Right cardiac atrium (tissue), 5 donors: ENCODE results near the gene CASZ1. TPM values are rescaled to one million over a fixed set of nuclear protein-coding genes. Genes with fewer than 3 reads are reported as not detected.

ENCODE experiments used
- ATAC-seq, 2 donors: fragments of 200-7000 bp; cut with Tn5 transposase; one replicate each; pipeline versions ENCODE4 v1.8.0 to v1.9.1; 2020; ENCODE audit warnings: moderate library complexity in 2 of 2, mild to moderate bottlenecking in 1 of 2
- DNase-seq, 3 donors: peaks; one replicate each; pipeline ENCODE4 v3.0.0-alpha.2; 2020
- H3K27ac ChIP-seq: one replicate; pipeline ENCODE4 v1.5.1; 2013; ENCODE audit warnings: mild to moderate bottlenecking, low read length, control low read depth, moderate library complexity
- H3K27me3 ChIP-seq: one replicate; pipeline ENCODE4 v1.6.1; 2013; ENCODE audit not compliant: control insufficient read depth, insufficient read depth
- H3K4me1 ChIP-seq: one replicate; pipeline ENCODE4 v1.6.1; 2013; ENCODE audit warnings: low read length; ENCODE audit not compliant: control insufficient read depth, insufficient read depth
- H3K4me3 ChIP-seq: one replicate; pipeline ENCODE4 v1.5.1; 2013; ENCODE audit warnings: low read length, control low read depth
- H3K9me3 ChIP-seq: one replicate; pipeline ENCODE4 v1.6.1; 2013; ENCODE audit warnings: low read length; ENCODE audit not compliant: control insufficient read depth
- WGBS: extraction: QIAGEN DNeasy Blood & Tissue Kit; methylation state at CpG from one replicate; pipeline ENCODE4 v1.1.7; 2013; 5-methylcytosine and 5-hydroxymethylcytosine counted together
- intact Hi-C, 4 donors: fragments of 100-400 bp; cut with DNase I; formaldehyde crosslinking; loops; one replicate each; pipeline versions ENCODE4 v1.11.0 to v1.14.0; 2022 to 2023
- polyA plus RNA-seq: library from polyadenylated mRNA; stranded (reverse); fragments of 200-250 nt; gene quantifications from one replicate; pipeline ENCODE4 v1.2.3, GENCODE V29; 2013
- total RNA-seq, 4 donors: library from RNA; stranded (reverse); fragmentation: NEBNext Ultra II Directional; extraction: Animal tissue kit (Norgen Biotek cat#: 25700); gene quantifications; one replicate each; pipeline ENCODE4 v1.2.1, GENCODE V29; 2021
- donor health status: healthy with polysubstance abuse.
- donor health status: DM: no; HTN: yes; CAD: no.
- donor health status: DM: no; HTN: no; CAD: no.
- donor health status: DM: no; HTN: yes; CAD: no; lungs with severe emphysema.
- donor health status: DM: yes; HTN: yes; CAD: no.

CASZ1 gene
- total and polyA plus RNA-seq, 5 donors, result 24.2 to 98.9 (median 54.5) TPM

DNA sequence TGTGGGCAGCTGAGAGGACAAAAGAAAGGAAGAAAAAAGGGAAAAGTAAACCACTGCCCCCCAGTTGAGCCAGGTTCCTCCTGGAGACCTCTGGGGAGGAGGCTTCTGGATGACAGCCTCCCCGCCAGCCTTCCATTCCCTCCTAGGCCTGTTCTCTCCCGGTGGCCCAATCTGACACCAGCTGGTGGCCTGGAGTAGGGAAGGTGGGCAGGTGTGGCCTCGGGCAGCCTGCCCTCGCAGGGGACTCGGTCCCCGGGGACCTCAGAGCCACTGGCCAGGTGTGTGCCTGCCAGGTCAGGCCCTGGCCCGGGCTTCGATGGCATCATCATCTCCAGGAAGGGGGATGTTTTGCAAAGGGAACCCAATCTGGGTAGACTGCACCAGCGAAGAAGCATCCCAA lies 159.0 kb downstream of the CASZ1 start:
- Histone ChIP-seq H3K27me3 (no peaks in the 10 kb centered on the region), H3K4me1 (peaks cover 8% of the 10 kb centered on the region), H3K27ac (no peak overlapping the region), H3K4me3 (no peak overlapping the region), H3K9me3 (no peaks in the 10 kb centered on the region)
- 84% methylated on average over 9 of the region's 9 CpGs for WGBS
- intact Hi-C loops, result no loop called here
- no peak for ATAC-seq
- peak in 2 of 3 donors; percentile 30 to 40 for DNase-seq

GRCh38 chr1:10635992-10636391 lies 160.5 kb downstream of the CASZ1 start:
- ATAC-seq (peak; percentile 5 to 12), DNase-seq (peak in 2 of 3 donors; percentile 48 to 67)
- Histone ChIP-seq H3K27ac (peak overlapping the region; percentile 37), H3K9me3 (no peaks in the 10 kb centered on the region), H3K4me1 (peaks cover 7% of the 10 kb centered on the region), H3K4me3 (no peak overlapping the region), H3K27me3 (no peaks in the 10 kb centered on the region)
- 74% methylated on average over 18 of the region's 18 CpGs for WGBS
- intact Hi-C loops, result no loop called here

- ATAC-seq, result peak; percentile 27 to 32
- intact Hi-C loops, result no loop called here
- WGBS, result 44% methylated on average over 23 of the region's 23 CpGs
- Histone ChIP-seq H3K27ac (peak overlapping the region; percentile 37), H3K9me3 (no peaks in the 10 kb centered on the region), H3K27me3 (no peaks in the 10 kb centered on the region), H3K4me3 (no peak overlapping the region), H3K4me1 (peaks cover 3% of the 10 kb centered on the region)
- peak in 2 of 3 donors; percentile 66 to 80 for DNase-seq
Observed at GRCh38 chr1:10635085-10635896, 161.2 kb downstream of the CASZ1 start.

- 72% methylated on average over 23 of the region's 23 CpGs for WGBS
- Histone ChIP-seq H3K27me3 (no peaks in the 10 kb centered on the region), H3K9me3 (no peaks in the 10 kb centered on the region), H3K27ac (peak overlapping the region; percentile 1), H3K4me3 (no peak overlapping the region), H3K4me1 (peaks cover 3% of the 10 kb centered on the region)
- ATAC-seq (peak; percentile 7 to 8), DNase-seq (peak in 1 of 3 donors; percentile 72)
- intact Hi-C loops, result no loop called here
Observed at GRCh38 chr1:10634428-10635084, 161.9 kb downstream of the CASZ1 start.

GRCh38 chr1:10634075-10634427 lies 162.4 kb downstream of the CASZ1 start:
- peaks cover 3% of the 10 kb centered on the region for H3K4me1 ChIP-seq
- no peak overlapping the region for H3K27ac ChIP-seq
- peak in 1 of 2 donors; percentile 3 for ATAC-seq
- DNase-seq, result peak in 2 of 3 donors; percentile 8 to 41
- no peaks in the 10 kb centered on the region for H3K9me3 ChIP-seq
- no peak overlapping the region for H3K4me3 ChIP-seq
- no peaks in the 10 kb centered on the region for H3K27me3 ChIP-seq
- intact Hi-C loops, result no loop called here
- 89% methylated on average over 8 of the region's 8 CpGs for WGBS

DNA sequence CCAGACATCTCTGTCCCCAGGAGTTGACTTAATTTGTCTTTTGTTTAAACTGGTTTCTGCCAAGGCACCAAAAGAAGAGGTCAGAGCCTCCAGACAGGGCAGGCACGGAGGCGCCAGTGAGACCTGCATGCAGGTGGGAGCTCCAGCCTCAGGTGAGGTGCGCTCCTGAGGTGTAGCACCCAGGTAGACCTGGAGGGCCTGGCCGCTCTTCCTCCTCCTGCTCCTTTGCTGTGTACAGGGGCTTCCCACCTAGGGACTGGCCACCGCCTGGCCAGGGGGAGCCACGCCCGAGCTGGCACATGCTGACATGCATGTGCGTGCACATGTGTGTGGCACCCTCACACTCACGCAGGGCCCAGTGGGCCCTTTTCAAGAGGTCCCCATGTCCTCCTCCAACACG lies 163.0 kb downstream of the CASZ1 start:
- H3K9me3 ChIP-seq, result no peaks in the 10 kb centered on the region
- H3K27ac ChIP-seq, result no peak overlapping the region
- H3K4me3 ChIP-seq, result no peak overlapping the region
- intact Hi-C loops, result no loop called here
- no peaks in the 10 kb centered on the region for H3K27me3 ChIP-seq
- H3K4me1 ChIP-seq, result peaks cover 3% of the 10 kb centered on the region
- whole genome bisulfite sequencing, result 97% methylated on average over 10 of the region's 10 CpGs
- DNase-seq, result peak in 2 of 3 donors; percentile 11 to 46
- no peak for ATAC-seq

DNA sequence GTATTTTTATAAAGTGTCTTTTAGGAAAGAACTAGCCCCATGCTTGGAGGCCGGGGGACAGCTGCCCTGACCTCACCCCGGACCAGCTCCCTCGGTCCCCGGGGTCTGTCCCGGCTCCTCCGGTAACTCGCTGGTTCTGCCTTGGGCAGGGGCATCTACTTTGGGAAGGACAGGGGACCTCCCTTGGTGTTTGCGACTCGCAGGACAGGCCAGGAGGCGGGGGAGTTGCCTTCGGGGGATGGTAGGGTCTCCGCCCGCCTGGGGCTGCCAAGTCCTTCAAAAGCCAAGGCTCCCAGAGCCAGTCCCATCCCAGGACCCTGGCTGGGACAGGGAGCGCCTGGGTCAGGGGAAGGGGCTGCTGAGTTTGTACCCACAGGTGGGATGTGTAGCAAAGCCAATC lies 163.8 kb downstream of the CASZ1 start:
- DNase-seq, result peak in 1 of 3 donors; percentile 67
- H3K27me3 ChIP-seq, result no peaks in the 10 kb centered on the region
- ATAC-seq, result no peak
- no peak overlapping the region for H3K27ac ChIP-seq
- H3K4me3 ChIP-seq, result no peak overlapping the region
- H3K9me3 ChIP-seq, result no peaks in the 10 kb centered on the region
- intact Hi-C loops, result no loop called here
- H3K4me1 ChIP-seq, result peaks cover 3% of the 10 kb centered on the region
- 73% methylated on average over 14 of the region's 14 CpGs for WGBS

DNA sequence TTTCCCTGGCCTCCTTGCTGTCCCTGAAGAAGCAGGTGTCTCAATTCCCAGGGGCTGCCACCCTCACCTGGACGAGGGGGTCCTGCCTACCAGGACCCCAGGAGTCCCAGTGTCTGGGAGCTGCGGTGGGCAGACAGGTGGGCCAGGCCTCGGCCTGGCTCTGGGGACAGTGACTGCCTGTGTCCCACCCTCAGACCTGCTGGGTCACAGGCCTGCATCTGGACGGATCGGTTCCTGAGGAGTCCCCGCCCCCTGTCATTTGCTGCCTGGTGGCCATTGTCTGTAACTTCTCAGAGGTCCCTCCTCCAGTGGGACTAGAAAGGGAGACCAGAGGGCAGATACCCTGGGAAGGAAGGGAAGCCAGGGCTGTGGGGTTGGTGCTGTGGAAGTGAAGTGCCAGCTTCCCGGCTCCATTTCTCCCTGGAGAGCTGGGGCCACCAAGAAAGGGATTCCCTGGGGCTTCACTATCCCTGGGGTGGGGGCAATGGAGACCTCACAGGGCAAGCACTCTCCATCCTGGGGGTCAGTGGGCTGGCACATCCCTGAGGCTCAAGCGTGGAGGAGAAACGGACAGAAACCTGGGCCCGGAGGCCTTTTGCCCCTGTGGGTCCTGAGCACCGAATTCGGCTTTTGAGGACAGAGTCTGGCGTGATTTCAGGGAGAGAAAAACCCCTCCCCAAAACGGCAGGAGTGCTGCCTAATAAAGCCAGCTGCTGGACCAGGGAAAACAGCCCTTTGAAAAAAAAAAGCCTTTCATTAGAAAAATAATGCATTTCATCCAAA lies 164.4 kb downstream of the CASZ1 start:
- Histone ChIP-seq H3K27ac (no peak overlapping the region), H3K4me1 (peaks cover 3% of the 10 kb centered on the region), H3K9me3 (no peaks in the 10 kb centered on the region), H3K27me3 (no peaks in the 10 kb centered on the region), H3K4me3 (no peak overlapping the region)
- DNase-seq (peak in 1 of 3 donors; percentile 38), ATAC-seq (no peak)
- intact Hi-C loops, result no loop called here
- 75% methylated on average over 14 of the region's 14 CpGs for WGBS

DNA sequence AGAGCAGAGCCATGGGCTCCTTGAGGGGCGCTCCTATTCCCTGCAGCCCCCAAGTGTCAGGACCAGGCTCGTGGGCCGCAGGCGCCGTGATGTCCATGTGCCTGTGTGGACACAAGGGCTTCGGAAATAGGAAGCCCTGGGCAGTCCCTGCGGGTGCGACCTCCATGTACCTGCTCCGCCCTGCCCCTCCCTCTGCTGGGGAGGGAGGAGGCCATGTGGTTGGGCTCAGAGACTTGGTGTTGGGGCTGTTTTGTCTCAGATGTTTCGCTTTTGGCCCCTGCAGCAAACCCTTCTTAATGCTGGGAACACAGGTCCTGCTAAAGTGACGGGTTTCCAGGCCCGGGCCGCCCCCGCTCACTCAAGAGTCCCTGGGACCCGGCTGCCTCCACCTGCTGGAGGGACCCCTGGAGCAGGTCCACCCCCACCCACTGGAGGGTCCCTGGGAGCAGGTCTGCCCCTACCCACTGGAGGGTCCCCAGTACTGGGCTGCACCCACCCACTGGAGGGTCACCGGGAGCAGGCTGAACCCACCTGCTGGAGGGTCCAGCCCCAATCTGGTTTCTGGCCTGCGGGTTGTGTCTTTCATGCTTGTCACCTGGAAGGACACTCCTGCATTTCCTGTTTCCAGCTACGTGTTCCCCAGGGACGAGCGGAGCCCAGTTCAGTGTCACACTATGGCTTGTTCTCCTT lies 165.2 kb downstream of the CASZ1 start:
- no peak overlapping the region for H3K27ac ChIP-seq
- DNase-seq, result peak in 1 of 3 donors; percentile 49

DNA sequence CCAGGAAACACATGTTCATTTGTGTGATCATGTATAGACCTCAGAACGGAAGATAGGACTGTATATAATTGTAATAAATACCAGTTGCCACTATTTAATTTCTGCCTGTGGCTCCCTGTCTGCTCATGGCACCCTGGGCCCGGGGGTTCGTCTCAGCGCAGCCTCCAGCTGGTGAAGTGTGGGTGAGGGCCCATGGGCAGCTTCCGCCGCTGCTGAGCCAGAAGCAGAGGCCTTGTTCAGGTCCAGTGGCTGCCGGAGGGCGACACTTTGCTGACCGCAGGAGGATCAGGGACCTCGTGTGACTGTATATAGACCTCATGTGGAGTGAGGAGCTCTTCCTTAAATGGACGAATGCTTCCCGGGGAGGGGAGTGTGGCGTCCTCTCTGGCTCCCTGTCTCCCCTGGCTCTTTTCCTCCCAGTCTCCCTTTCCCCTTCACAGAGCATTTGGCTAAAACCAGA lies 165.8 kb downstream of the CASZ1 start:
- WGBS, result 83% methylated on average over 13 of the region's 13 CpGs
- Histone ChIP-seq H3K4me1 (peaks cover 3% of the 10 kb centered on the region), H3K4me3 (no peak overlapping the region), H3K9me3 (no peaks in the 10 kb centered on the region), H3K27me3 (no peaks in the 10 kb centered on the region), H3K27ac (no peak overlapping the region)
- no peak for ATAC-seq
- DNase-seq, result peak in 1 of 3 donors; percentile 43
- intact Hi-C loops, result no loop called here

More for the DNA sequence above, 165.2 kb downstream of the CASZ1 start:
- intact Hi-C loops, result no loop called here
- Histone ChIP-seq H3K9me3 (no peaks in the 10 kb centered on the region), H3K4me1 (peaks cover 3% of the 10 kb centered on the region), H3K27me3 (no peaks in the 10 kb centered on the region), H3K4me3 (no peak overlapping the region)
- ATAC-seq, result no peak
- 92% methylated on average over 20 of the region's 20 CpGs for WGBS
